Left colon (tissue), 2 donors: Measurements from ENCODE around the gene PARP1. TPM values are rescaled to one million over a fixed set of nuclear protein-coding genes. Genes with fewer than 3 reads are reported as not detected.

ENCODE experiments used
- ATAC-seq: fragments of 200-7000 bp; cut with Tn5 transposase; one replicate; pipeline ENCODE4 v1.9.1; 2020; ENCODE audit warnings: mild to moderate bottlenecking, moderate library complexity
- DNase-seq, 2 donors: peaks; one replicate each; pipeline ENCODE4 v3.0.0-alpha.2; 2020
- intact Hi-C, 2 donors: fragments of 100-400 bp; cut with DNase I in 1 of 2; cut with micrococcal nuclease in 1 of 2; formaldehyde crosslinking; loops; one replicate each; pipeline versions ENCODE4 v1.11.2 to v1.14.0; 2022; cut with DNase I, micrococcal nuclease
- total RNA-seq, 2 donors: library from RNA; stranded (reverse); fragmentation: NEBNext Ultra II Directional; extraction: Animal tissue kit (Norgen Biotek cat#: 25700); gene quantifications; one replicate each; pipeline ENCODE4 v1.2.1, GENCODE V29; 2021
- donor health status: DM: no; HTN: no; CAD: no.
- donor health status: DM: yes; HTN: yes; CAD: no.

PARP1 gene
- total RNA-seq, 2 donors from 2014 or later, result 44.8 to 48.9 TPM

- DNase-seq (no peak), ATAC-seq (no peak)
- intact Hi-C loops, result no loop called here
Observed at GRCh38 chr1:226394462-226394861, 13.4 kb downstream of the PARP1 start.

- no peak for ATAC-seq
- no peak for DNase-seq
- intact Hi-C loops, result no loop called here
Observed at GRCh38 chr1:226390681-226391080, 17.2 kb downstream of the PARP1 start.

GRCh38 chr1:226388131-226388530, 19.8 kb downstream of the PARP1 start:
- no peak for ATAC-seq
- DNase-seq, result no peak
- intact Hi-C loops, result no loop called here

GRCh38 chr1:226384717-226385116, 23.2 kb downstream of the PARP1 start:
- ATAC-seq (no peak), DNase-seq (no peak)
- intact Hi-C loops, result no loop called here

- intact Hi-C loops, result no loop called here
- DNase-seq, result no peak
- no peak for ATAC-seq
Observed at GRCh38 chr1:226384040-226384439, 23.9 kb downstream of the PARP1 start.

- no peak for ATAC-seq
- intact Hi-C loops, result no loop called here
- DNase-seq, result no peak
Observed at GRCh38 chr1:226382030-226382429, 25.9 kb downstream of the PARP1 start.

GRCh38 chr1:226381226-226381998, 26.5 kb downstream of the PARP1 start:
- intact Hi-C loops, result no loop called here
- ATAC-seq (no peak), DNase-seq (no peak)

GRCh38 chr1:226378071-226378470, 29.8 kb downstream of the PARP1 start:
- intact Hi-C loops, result no loop called here
- ATAC-seq, result no peak
- DNase-seq, result no peak

GRCh38 chr1:226376300-226376699, 31.6 kb downstream of the PARP1 start:
- no peak for DNase-seq
- intact Hi-C loops, result no loop called here
- ATAC-seq, result no peak

- intact Hi-C loops, result no loop called here
- no peak for DNase-seq
- no peak for ATAC-seq
Observed at GRCh38 chr1:226373376-226373775, 34.5 kb downstream of the PARP1 start.

- intact Hi-C loops, result no loop called here
- ATAC-seq, result no peak
- no peak for DNase-seq
Observed at GRCh38 chr1:226372885-226373284, 35.0 kb downstream of the PARP1 start.

GRCh38 chr1:226371866-226372490, 35.9 kb downstream of the PARP1 start:
- intact Hi-C loops, result no loop called here
- ATAC-seq (no peak), DNase-seq (no peak)

GRCh38 chr1:226371027-226371694, 36.7 kb downstream of the PARP1 start:
- DNase-seq (no peak), ATAC-seq (no peak)
- intact Hi-C loops, result no loop called here

GRCh38 chr1:226370144-226370923, 37.6 kb downstream of the PARP1 start:
- DNase-seq (no peak), ATAC-seq (no peak)
- intact Hi-C loops, result no loop called here

- intact Hi-C loops, result no loop called here
- DNase-seq (no peak), ATAC-seq (no peak)
Observed at GRCh38 chr1:226369110-226369509, 38.8 kb downstream of the PARP1 start.

- intact Hi-C loops, result no loop called here
- no peak for ATAC-seq
- DNase-seq, result no peak
Observed at GRCh38 chr1:226366290-226366689, 41.6 kb downstream of the PARP1 start.

- intact Hi-C loops, result no loop called here
- DNase-seq, result no peak
- ATAC-seq, result no peak
Observed at GRCh38 chr1:226365831-226366231, 42.1 kb downstream of the PARP1 start.

GRCh38 chr1:226364901-226365565, 42.9 kb downstream of the PARP1 start:
- DNase-seq (no peak), ATAC-seq (no peak)
- intact Hi-C loops, result no loop called here

- ATAC-seq (no peak), DNase-seq (no peak)
- intact Hi-C loops, result no loop called here
Observed at GRCh38 chr1:226364514-226364899, 43.4 kb downstream of the PARP1 start.
